Bronchial epithelial cell (primary cell): ENCODE measurements around the gene RASSF1. TPM values are rescaled to one million over a fixed set of nuclear protein-coding genes. Genes with fewer than 3 reads are reported as not detected.
"Not testable (repeated sequence)": the region's sequence is repeated elsewhere in the genome, so short reads cannot be mapped to it uniquely, and the experiment has no call there.

Experiments used
- DNase-seq: peaks from one replicate; pipeline ENCODE4 v3.0.0-alpha.2; 2010; ENCODE audit warnings: low read depth
- FAIRE-seq: peaks from 2 replicates; lab custom pipeline; 2011; peaks lifted over from hg19 to GRCh38; lab: Jason Lieb, UNC
- H3K27me3 ChIP-seq: 2 replicates; pipeline ENCODE4 v1.5.1; 2011; ENCODE audit warnings: low read length; ENCODE audit not compliant: control insufficient read depth, insufficient read depth
- H3K36me3 ChIP-seq: 2 replicates; pipeline ENCODE4 v1.5.1; 2011; ENCODE audit warnings: low read length; ENCODE audit not compliant: control insufficient read depth, insufficient read depth
- H3K4me3 ChIP-seq: 2 replicates; pipeline ENCODE4 v1.5.1; 2011; ENCODE audit warnings: mild to moderate bottlenecking, low read depth, low read length, control low read depth
- total RNA-seq: library from RNA; depleted of rRNA; stranded (reverse); fragments of >200 nt; gene quantifications from 2 replicates; pipeline ENCODE4 v1.2.1, GENCODE V29; 2014
- TF ChIP-seq, protein P1 (sequence below): IDR thresholded peaks from 2 replicates; pipeline ENCODE4 v1.5.1; 2011; ENCODE audit warnings: mild to moderate bottlenecking, moderate library complexity, low read length, control low read depth, inconsistent platforms; ENCODE audit not compliant: insufficient read depth, severe bottlenecking

RASSF1 gene
- total RNA-seq, 1 donor from 2014 or later = 25.5 TPM

DNA sequence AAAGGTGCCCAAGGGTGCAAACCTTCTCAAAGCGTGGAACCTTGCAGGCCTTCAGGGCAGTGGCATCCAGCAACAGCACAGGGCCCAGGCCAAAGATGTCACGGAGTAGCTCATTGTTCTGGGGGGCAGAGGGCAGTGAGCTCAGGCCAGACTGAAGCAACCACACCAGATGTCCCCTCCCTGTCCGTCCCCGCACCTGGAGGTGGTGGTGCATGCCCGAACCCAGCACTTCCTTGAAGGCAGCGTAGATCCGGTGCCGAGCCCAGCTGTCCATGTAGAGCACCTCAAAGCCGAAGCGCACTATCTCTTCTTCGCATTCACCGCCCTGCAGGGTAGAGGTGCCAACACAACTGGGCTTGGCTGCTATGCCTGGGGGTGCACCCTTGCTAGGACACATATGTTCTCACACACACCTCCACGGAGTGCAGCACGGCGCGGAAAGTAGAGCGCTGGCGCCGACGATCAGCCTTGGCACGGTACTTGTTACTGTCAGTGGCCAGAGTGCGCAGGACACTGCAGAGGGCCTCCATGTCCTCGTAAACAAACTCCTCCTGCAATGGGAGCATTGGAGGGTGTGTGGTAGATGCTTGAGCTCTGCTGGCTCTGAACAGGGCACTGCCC is 52.1 kb downstream of the RASSF1 start:
- no peak for DNase-seq
- H3K4me3 ChIP-seq = no peak overlapping the region
- TF ChIP-seq, protein P1, sequence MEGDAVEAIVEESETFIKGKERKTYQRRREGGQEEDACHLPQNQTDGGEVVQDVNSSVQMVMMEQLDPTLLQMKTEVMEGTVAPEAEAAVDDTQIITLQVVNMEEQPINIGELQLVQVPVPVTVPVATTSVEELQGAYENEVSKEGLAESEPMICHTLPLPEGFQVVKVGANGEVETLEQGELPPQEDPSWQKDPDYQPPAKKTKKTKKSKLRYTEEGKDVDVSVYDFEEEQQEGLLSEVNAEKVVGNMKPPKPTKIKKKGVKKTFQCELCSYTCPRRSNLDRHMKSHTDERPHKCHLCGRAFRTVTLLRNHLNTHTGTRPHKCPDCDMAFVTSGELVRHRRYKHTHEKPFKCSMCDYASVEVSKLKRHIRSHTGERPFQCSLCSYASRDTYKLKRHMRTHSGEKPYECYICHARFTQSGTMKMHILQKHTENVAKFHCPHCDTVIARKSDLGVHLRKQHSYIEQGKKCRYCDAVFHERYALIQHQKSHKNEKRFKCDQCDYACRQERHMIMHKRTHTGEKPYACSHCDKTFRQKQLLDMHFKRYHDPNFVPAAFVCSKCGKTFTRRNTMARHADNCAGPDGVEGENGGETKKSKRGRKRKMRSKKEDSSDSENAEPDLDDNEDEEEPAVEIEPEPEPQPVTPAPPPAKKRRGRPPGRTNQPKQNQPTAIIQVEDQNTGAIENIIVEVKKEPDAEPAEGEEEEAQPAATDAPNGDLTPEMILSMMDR = no peak
- H3K36me3 ChIP-seq = peaks cover 34% of the 10 kb centered on the region
- no peak for FAIRE-seq
- H3K27me3 ChIP-seq = no peaks in the 10 kb centered on the region

DNA sequence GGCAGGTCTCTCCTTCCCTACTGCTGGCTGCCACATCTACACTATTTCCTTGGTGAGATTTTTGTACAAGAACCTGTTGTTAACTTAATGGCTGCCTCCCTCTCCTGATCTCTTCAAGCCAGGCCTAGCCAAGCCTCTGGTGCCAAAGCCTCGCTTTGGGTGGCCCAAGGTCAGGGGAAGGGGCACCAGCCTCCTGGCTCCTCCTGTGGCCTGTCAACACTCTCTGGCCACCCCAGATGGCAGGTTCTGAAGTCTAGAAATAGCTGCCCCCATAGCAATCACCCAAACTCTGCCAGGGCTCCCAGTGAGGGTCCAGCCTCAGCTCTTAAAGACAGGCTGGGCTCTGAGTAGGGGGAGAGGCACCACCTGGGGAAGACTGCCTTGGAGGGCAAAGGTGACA is 53.4 kb downstream of the RASSF1 start:
- Histone ChIP-seq H3K4me3 (no peak overlapping the region), H3K27me3 (no peaks in the 10 kb centered on the region), H3K36me3 (peaks cover 34% of the 10 kb centered on the region)
- TF ChIP-seq, protein P1 = no peak
- no peak for FAIRE-seq
- DNase-seq = no peak

- Histone ChIP-seq H3K36me3 (peaks cover 34% of the 10 kb centered on the region), H3K4me3 (no peak overlapping the region), H3K27me3 (no peaks in the 10 kb centered on the region)
- DNase-seq (no peak), FAIRE-seq (no peak)
- TF ChIP-seq, protein P1 = no peak
Observed at GRCh38 chr3:50286322-50287227, 54.1 kb downstream of the RASSF1 start.

- DNase-seq, FAIRE-seq, H3K4me3 ChIP-seq, H3K27me3 ChIP-seq: not testable (repeated sequence)
- H3K36me3 ChIP-seq = peaks cover 19% of the 10 kb centered on the region
Observed at GRCh38 chr3:50284121-50284520, 56.5 kb downstream of the RASSF1 start.

Other genes with a start within 250 kb of the RASSF1 start
- gene SEMA3F, start 185.5 kb downstream of the RASSF1 start, total RNA-seq = 35.5 and 76.0 TPM in 2 replicates
- 0.26 TPM in 1 of 2 replicates, not detected in the other for gene GNAT1, start 149.2 kb downstream of the RASSF1 start, total RNA-seq
- not detected in 2 replicates for gene SLC38A3, start 135.6 kb downstream of the RASSF1 start, total RNA-seq
- gene GNAI2, start 104.6 kb downstream of the RASSF1 start, total RNA-seq = 97.9 and 129 TPM in 2 replicates
- gene SEMA3B, start 71.7 kb downstream of the RASSF1 start, total RNA-seq = 2.3 and 7.1 TPM in 2 replicates
- gene LSMEM2, start 61.7 kb downstream of the RASSF1 start, total RNA-seq = under 0.01 TPM in 1 of 2 replicates, not detected in the other
- 104 and 177 TPM in 2 replicates for gene IFRD2, start 48.4 kb downstream of the RASSF1 start, total RNA-seq
- gene HYAL3, start 41.4 kb downstream of the RASSF1 start, total RNA-seq = 6.6 and 6.8 TPM in 2 replicates
- 1.3 and 2.0 TPM in 2 replicates for gene NAA80, start 41.4 kb downstream of the RASSF1 start, total RNA-seq
- 7.1 and 8.3 TPM in 2 replicates for gene HYAL1, start 37.3 kb downstream of the RASSF1 start, total RNA-seq
- gene HYAL2, start 18.1 kb downstream of the RASSF1 start, total RNA-seq = 55.0 and 63.0 TPM in 2 replicates
- 21.9 and 23.3 TPM in 2 replicates for gene TUSC2, start 12.6 kb downstream of the RASSF1 start, total RNA-seq
- 0.13 and 0.53 TPM in 2 replicates for gene ZMYND10, start 4.9 kb upstream of the RASSF1 start, total RNA-seq
- gene NPRL2, start 9.9 kb upstream of the RASSF1 start, total RNA-seq = 11.0 and 17.1 TPM in 2 replicates
- gene CYB561D2, start 10.0 kb upstream of the RASSF1 start, total RNA-seq = 18.9 and 22.1 TPM in 2 replicates
- gene TMEM115, start 18.7 kb upstream of the RASSF1 start, total RNA-seq = 19.7 and 22.8 TPM in 2 replicates
- not detected in 2 replicates for gene CACNA2D2, start 162.8 kb upstream of the RASSF1 start, total RNA-seq
- gene C3orf18, start 226.9 kb upstream of the RASSF1 start, total RNA-seq = 1.2 and 3.2 TPM in 2 replicates
- 6.6 and 8.4 TPM in 2 replicates for gene HEMK1, start 228.7 kb upstream of the RASSF1 start, total RNA-seq